HG02840 (cell line): ENCODE measurements around the gene FBN2.
"Not testable (repeated sequence)": the region's sequence is repeated elsewhere in the genome, so short reads cannot be mapped to it uniquely, and the experiment has no call there.

Experiments used
- ATAC-seq: cut with Tn5 transposase; IDR thresholded peaks from one replicate; pipeline ENCODE4 v1.9.1; 2021; ENCODE audit warnings: mild to moderate bottlenecking, moderate library complexity, moderate number of reproducible peaks; ENCODE audit not compliant: unreplicated experiment, low FRiP score

The FBN2 gene

DNA sequence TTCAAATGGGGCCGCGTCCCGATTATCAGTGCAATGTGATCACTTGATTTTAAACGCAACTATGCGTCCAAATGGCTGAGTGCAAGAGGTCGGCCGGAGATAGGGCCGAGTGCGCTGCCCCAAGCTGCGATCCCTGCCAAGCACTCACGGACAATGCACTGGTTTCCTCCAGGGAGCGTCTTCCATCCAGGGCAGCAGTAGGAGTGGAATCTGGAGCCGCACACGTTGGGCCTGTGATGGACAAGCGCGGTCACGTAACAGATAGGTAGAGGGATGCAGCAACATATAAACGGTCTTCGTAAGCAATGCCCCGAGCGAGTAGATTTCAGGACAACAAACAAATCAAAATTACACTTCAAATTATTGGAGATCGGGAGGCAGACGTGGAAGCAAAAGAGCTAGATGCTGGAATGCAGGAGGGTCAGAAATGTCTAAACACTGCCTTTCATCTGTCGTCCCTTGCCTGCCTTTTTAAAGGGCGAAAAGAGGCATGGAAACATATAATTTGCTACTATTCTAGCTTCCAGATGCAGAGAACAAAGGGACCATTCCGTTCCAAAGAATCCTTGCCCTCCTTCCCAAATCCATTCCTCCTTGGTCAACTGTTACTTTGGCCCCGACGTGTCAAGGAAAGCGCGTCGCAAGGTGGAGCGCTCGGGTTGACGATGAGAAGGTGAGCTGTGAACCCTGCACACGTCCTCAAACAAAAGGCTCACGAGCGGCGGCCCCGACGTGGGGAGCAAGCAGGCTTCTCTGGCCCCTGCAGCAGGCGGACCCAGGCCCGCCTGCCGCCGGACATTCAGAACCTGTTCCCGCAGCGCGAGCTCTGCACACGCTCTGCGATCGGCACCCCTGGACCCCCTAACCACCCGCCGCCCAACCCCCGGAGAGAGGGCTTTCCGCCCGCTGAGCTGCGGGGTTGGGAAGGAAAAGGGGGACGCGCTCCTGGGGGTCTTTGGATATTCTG lies 1.5 kb downstream of the FBN2 start:
- ATAC-seq: no peak

- no peak for ATAC-seq
Observed at GRCh38 chr5:128535251-128535650, 2.8 kb downstream of the FBN2 start.

- no peak for ATAC-seq
Observed at GRCh38 chr5:128534726-128535125, 3.3 kb downstream of the FBN2 start.

DNA sequence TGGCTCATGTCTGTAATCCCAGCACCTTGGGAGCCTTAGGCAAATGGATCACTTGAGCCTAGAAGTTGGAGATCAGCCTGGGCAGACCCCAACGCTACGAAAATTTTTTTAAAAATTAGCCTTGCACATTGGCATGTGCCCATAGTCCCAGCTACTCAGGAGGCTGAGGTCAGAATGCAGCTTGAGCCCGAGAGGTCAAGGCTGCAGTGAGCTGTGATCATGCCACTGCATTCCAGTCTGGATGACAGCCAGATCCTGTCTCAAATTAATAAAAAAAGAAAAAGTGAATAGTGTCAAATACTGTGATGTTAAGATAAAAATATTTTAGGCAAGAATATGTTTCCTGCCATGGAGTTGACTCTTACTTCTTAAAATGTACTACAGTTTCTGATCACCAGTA lies 5.3 kb downstream of the FBN2 start:
- ATAC-seq: no peak

DNA sequence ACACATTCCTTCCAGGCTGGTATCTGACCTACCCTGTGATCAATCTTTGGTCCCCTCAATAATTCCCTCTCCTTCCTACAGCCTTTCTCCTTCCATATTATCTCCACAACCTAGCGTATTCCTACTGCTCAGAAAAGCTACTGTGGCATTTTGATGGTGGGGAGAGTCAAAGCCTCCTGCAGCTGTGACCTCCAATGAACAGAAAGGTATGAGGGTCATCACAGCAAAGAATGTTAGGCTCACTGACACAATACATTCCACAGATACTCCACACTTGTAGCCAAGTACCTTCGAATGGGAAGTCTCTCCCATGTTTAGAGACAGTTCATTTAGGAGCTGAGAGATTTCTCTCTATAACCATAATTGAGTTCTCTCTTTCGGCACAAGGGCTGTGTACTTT lies 5.9 kb downstream of the FBN2 start:
- no peak for ATAC-seq

- no peak for ATAC-seq
Observed at GRCh38 chr5:128528637-128529255, 9.3 kb downstream of the FBN2 start.

GRCh38 chr5:128528126-128528525 lies 9.9 kb downstream of the FBN2 start:
- ATAC-seq: no peak

- no peak for ATAC-seq
Observed at GRCh38 chr5:128527077-128527476, 11.0 kb downstream of the FBN2 start.

DNA sequence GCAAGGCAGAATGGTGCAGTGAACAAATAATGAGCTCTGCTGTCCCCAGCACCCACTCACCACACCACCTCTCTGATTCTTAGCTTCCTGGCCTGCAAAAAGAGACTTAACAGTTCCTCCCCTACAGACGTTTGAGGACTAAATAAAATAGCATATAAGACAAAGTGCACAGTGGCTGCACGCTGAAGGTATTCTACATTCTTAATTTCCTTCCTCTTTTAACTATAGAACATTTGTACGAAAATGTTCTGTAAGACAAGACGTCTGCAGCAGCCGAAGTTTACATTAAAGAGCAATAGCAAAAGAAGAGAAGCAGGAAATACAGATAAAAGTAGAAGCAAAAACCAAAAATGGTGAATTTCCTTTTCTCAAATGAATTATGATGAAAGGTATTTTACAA lies 15.7 kb downstream of the FBN2 start:
- ATAC-seq: no peak

DNA sequence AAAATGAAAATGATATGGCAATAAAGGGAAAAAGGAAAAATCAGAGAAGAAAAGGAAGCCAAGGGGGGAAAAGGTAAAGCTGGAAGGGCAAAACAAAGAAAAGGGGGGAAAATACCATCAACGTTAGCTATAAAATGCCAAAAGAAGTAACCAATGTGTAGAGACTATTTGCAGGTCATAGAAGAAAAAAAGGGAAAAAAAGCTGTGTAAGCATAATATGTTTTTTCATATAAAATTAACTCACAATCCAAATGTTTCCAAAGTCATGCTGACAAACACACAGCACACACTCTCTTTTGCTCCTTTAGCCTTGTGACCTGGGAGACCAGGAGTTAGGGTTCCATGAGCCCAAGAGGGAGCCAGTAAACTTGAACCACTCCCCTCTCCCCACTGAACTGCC lies 18.2 kb downstream of the FBN2 start:
- no peak for ATAC-seq

DNA sequence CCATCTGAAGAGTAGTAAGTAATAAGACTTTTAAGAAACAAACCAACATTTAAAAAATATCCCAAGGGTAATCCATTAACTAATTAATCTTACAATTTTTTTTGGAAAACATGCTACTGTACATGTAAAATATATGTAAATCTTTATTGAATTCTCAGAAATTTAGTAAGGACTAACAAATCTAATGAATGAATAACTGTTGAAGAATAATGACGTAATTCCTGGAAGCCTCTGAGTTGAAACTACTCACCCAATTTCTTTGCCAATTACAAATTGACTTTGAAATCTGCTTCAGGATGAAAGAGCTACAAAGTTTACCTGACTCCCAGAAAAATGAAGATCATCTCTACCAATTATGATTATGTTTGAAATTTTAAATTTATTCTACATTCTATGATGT lies 21.1 kb downstream of the FBN2 start:
- ATAC-seq: no peak

DNA sequence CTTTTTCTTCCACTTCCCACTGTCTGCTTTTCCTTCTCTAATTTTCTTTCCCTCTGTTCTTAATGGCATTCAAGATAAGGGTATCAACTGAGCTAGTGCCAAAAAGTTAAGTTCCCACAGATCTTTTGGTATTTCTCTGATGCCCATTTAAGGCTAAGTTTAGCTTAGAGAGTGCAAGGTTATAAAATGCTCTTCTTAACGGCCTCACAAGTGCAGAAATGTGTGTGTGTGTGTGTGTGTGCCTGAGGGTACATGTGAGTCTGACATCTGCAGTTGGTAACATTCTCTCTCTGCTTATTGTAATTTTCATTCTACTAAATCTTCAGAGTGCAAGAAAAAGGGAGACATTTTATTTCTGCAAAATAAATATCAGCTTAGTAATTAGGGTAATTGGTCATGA lies 24.2 kb downstream of the FBN2 start:
- no peak for ATAC-seq

GRCh38 chr5:128512894-128513293 lies 25.2 kb downstream of the FBN2 start:
- no peak for ATAC-seq

GRCh38 chr5:128506643-128507042 lies 31.4 kb downstream of the FBN2 start:
- no peak for ATAC-seq

DNA sequence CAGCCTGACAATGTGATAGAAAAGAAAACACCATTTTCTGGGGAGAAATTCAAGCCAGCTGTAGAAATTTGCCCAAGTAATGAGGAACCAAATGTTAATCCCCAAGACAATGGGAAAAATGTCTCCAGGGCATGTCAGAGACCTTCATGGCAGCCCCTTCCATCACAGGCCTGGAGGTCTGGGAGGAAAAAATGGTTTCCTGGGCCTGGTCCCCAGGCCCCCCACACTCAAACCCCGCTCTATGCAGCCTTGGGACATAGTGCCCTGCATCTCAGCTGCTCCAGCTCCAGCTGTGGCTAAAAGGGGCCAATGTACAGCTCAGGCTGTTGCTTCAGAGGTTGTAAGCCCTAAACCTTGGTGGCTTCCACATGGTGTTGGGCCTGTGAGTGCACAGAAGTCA lies 34.3 kb downstream of the FBN2 start:
- ATAC-seq: not testable (repeated sequence)

DNA sequence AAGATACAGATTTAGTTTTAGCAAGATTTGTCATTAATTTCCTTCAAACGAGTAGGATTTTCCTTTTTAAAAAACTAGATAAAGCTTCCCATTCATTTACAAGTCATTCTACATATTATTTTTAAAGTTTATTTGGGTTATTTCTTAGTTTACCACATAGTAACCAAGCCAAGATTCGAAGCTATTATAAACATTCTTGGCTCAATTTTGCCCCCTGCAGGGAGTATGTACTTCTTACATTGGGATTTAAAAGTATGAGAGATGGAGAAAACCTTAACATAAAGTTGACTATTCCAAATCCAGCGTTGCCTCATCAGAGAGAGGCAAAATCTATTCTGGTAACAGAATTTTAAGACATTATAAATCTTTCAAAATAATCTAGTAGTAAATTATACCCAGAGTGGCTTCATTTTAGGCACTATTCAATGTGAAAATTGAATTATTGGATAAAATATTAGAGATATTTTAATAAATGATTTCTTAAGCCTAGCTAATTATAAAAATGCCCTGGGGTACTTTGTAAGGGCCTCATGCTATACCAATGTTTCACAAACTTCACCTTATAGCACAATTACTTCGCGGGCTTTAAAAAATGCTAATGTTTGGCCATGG lies 39.1 kb downstream of the FBN2 start:
- no peak for ATAC-seq

- no peak for ATAC-seq
Observed at GRCh38 chr5:128494516-128494915, 43.5 kb downstream of the FBN2 start.

- no peak for ATAC-seq
Observed at GRCh38 chr5:128493657-128494329, 44.3 kb downstream of the FBN2 start.

GRCh38 chr5:128491291-128491690 lies 46.8 kb downstream of the FBN2 start:
- ATAC-seq: no peak

- ATAC-seq: no peak
Observed at GRCh38 chr5:128490761-128491160, 47.3 kb downstream of the FBN2 start.

DNA sequence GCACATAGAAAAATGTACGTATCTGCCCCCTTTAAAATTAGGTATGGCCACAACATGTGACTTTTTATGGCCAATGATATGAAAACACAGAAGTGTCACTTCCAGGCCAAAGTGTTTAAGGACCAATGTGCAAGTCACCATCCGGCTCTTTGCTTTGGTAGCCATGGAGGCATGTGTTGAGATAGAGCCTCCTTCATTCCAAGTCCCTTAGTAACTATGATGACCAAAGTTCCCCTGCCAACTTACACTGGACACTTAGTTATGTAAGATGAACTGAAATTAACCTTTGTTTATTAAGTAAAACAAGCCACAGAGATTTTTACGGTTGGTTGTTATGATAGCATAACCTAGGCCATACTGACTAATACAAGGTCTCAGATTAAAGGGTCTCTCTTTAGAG lies 51.0 kb downstream of the FBN2 start:
- ATAC-seq: no peak
